ENCODE measurements around the gene C16orf74.

GRCh38 chr16:85798901-85799496 is 48.1 kb upstream of the C16orf74 start:
- TF ChIP-seq, protein P1, sequence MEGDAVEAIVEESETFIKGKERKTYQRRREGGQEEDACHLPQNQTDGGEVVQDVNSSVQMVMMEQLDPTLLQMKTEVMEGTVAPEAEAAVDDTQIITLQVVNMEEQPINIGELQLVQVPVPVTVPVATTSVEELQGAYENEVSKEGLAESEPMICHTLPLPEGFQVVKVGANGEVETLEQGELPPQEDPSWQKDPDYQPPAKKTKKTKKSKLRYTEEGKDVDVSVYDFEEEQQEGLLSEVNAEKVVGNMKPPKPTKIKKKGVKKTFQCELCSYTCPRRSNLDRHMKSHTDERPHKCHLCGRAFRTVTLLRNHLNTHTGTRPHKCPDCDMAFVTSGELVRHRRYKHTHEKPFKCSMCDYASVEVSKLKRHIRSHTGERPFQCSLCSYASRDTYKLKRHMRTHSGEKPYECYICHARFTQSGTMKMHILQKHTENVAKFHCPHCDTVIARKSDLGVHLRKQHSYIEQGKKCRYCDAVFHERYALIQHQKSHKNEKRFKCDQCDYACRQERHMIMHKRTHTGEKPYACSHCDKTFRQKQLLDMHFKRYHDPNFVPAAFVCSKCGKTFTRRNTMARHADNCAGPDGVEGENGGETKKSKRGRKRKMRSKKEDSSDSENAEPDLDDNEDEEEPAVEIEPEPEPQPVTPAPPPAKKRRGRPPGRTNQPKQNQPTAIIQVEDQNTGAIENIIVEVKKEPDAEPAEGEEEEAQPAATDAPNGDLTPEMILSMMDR (IDR thresholded peaks at IDR 0.05): no peak
- TF ChIP-seq EZH2 (IDR thresholded peaks at IDR 0.05; ENCODE audit: borderline replicate concordance, insufficient read depth, low read depth, low read length, poor library complexity, severe bottlenecking): no peak

All from B cell (primary cell).